Nucleus accumbens (tissue), 56 donors: Measurements from ENCODE around the gene STAT5A.
A peak's percentile ranks its signal among the peaks of the same experiment; 100 is the strongest.
"Not testable (repeated sequence)": the region's sequence is repeated elsewhere in the genome, so short reads cannot be mapped to it uniquely, and the experiment has no call there.

Source experiments
- DNase-seq, 56 donors: peaks; one replicate each; lab custom pipeline; 2025; lab: John Stamatoyannopoulos, UW

STAT5A gene

GRCh38 chr17:42283241-42284023, 4.9 kb upstream of the STAT5A start:
- DNase-seq: no peak

DNA sequence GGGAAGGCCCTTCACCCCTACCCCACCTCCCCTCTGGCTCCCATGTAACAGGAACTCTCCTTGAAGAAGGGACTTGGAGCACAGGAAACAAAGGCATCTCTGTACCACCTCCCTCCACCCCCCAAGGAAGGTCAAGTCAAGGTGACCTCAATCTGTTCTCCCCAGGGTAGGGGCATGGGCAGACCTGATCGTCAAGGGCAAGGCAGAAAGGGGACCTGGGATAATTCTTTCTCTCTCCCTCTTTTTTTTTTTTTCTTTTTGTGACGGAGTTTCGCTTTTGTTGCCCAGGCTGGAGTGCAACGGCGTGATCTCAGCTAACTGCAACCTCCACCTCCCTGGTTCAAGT, 4.3 kb upstream of the STAT5A start:
- DNase-seq: no peak

DNA sequence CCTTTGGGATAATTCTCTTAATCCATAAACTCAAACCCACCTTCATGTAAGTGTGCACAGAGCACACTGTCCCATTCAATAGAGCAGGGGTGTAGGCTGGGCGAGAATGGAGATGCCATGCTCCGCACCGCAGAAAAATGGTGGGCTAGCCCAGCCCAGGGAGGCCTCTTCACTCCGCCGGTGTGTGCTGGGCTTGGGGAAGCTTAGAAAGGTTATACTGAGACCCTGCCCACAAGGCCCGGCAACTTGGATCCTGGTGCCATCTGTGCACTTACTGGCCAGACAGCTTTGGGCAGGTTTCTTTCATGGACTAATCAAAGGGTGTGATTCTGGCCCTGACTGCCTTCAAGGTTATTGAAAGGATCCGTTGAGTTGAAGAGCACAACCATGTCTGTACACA, 3.7 kb upstream of the STAT5A start:
- DNase-seq: no peak

- no peak for DNase-seq
Observed at GRCh38 chr17:42285346-42286050, 2.8 kb upstream of the STAT5A start.

DNA sequence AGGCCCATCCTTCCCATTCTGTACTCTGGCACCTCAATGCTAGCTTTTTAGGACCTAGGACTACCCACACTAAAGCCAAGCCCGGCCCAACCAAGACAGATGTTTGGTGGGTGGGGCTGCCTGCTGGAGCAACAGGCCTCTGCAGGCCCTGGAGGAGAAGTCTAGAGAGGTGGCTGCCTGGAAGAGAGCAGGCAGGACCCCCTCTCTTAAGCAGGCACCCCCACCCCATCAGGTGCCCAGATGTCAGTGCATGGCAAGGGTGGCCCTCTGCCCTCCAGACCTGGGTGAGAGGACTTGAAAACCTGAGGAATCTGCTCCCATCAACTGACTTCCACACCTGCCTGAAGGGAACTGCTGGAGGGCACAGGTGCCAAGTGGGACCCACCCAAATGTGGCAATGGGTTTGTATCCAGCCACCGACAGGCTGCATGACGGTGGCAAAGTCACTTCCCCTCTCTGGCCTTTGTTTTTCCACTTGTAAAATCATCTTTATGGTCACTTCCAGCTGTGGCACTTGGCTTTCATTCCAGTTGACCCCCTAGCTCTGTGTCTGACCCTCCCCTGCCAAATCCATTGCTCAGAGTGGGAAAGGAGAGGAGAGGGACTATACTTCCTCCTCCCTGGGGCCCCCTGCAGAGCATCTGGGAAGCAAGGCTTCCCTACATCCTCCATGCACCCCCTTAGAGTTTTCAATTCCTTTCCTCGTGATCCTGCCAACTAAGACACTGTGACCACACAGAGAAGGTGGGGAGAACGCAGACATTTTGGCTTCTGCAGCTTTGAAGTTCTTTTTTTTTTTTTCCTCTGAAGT, 1.7 kb upstream of the STAT5A start:
- peak in 1 of 56 donors; percentile 56 for DNase-seq

GRCh38 chr17:42287305-42287976, 857 bp upstream of the STAT5A start:
- peak in 37 of 56 donors; percentile 16 to 75 (median 40) for DNase-seq

DNA sequence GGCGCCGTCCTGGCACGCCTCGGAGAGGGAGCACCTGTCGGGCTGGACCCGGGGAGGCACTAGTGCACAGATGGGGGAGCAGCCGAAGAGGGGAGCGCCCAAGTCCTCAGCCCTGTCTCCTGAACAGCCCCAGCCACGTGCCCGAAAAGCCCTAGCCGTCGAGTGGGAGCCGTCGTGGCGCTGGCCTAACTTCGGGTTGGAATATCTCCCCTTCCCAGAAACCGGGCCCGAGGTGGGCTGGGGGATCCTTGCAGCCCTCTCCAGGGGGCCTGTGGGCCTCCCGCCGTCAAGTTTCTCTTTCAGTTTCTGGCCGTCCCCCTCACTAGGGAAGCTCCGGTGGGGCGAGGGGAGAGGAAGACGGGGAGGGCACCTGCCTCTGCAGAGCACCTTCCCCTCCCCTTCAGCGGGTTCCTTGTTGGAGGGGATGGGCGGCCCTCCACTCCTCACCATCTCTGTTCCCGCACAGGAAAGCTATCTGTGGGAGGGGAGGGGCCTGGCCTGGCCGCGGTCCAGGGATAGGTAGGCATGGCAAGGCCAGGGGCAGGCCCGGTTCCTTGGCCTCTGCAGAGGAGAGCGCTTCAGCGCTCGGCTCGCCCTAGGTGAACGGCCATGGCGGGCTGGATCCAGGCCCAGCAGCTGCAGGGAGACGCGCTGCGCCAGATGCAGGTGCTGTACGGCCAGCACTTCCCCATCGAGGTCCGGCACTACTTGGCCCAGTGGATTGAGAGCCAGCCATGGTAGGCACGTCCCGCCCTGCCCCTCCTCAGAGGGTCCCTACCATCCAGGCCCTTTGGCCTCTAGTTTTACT, 709 bp downstream of the STAT5A start:
- DNase-seq: peak in 1 of 56 donors; percentile 27

GRCh38 chr17:42289611-42290181, 1.4 kb downstream of the STAT5A start:
- DNase-seq: no peak

DNA sequence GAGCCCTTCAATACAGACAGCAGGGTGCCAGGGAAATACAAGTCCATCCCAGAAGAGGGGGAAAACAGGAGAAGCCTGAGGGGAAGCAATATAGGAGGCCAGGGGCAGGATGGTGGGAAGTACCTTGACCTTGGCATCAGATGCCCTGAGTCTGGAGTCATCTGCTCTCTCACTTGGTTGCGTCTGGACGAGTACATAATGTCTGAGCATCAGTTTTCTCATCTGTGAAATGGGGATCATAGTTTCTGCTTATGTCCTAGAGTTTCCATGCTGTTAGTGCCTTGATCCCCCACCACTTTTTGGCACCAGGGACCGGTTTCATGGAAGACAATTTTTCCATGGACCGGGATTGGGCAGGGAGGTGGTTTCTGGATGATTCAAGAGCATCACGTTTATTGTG, 2.3 kb downstream of the STAT5A start:
- no peak for DNase-seq

DNA sequence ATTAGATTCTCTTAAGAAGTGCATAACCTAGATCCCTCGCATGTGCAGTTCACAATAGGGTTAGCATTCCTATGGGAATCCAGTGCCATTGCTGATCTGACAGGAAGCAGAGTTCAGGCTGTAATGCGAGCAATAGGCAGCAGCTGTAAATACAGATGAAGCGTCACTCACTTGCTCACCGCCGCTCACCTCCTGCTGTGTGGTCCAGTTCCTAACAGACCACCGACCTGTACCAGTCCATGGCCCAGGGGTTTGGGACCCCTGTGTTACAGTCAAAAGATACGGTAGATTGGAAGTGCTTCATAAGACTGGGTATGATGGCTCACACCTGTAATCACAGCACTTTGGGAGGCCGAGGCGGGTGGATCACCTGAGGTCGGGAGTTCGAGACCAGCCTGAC, 2.8 kb downstream of the STAT5A start:
- no peak for DNase-seq

- DNase-seq: no peak
Observed at GRCh38 chr17:42294469-42295398, 6.4 kb downstream of the STAT5A start.

DNA sequence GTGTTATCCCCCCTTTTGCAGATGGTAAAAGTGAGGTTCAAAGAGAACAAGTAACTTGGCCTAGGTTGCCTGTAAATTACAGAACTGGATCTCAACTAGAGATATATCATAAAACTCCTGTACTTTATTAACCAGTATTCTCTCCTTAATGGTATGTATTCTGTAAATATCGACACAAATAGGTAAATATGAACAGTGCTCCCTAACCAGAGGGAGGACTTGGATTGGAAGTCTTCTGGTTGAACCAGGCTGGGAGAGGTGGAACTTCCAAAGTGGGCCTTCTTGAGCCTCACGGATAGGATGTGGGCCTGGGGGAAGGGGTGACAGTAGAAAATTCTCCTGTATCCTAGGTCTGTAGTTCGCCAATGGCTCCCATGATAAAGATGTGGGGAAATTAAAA, 7.7 kb downstream of the STAT5A start:
- no peak for DNase-seq

GRCh38 chr17:42297775-42298174, 9.5 kb downstream of the STAT5A start:
- DNase-seq: not testable (repeated sequence)

DNA sequence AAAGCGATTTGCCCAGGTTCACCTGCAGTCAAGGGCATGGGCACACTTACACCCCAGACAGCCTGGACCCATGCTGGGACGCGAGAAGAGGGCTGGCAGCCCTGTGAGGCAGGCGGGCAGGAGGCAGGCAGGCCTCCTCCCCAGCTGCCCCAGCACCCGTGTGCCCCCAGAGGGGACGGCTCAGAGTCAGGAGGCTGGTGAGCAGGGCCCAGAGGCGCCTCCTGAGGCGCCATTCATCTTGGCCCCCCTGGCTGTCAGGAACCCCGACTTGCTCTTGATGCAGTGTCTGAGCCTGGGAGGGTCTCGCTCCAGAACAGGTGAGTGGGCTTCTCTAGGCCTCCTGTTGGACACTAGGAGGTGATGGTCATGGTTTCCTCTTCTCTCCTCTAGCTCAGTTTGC, 11.1 kb downstream of the STAT5A start:
- not testable (repeated sequence) for DNase-seq

GRCh38 chr17:42299913-42300312, 11.6 kb downstream of the STAT5A start:
- DNase-seq: not testable (repeated sequence)

GRCh38 chr17:42301022-42301421, 12.7 kb downstream of the STAT5A start:
- DNase-seq: no peak

- no peak for DNase-seq
Observed at GRCh38 chr17:42303694-42304093, 15.4 kb downstream of the STAT5A start.
